NT2/D1 (cell line): ENCODE measurements around the gene ERBB2.
"Not testable (repeated sequence)": the region's sequence is repeated elsewhere in the genome, so short reads cannot be mapped to it uniquely, and the experiment has no call there.

ENCODE experiments used
- DNase-seq: peaks from one replicate; pipeline ENCODE4 v3.0.0-alpha.2; 2011; ENCODE audit warnings: low read depth, low spot score
- H3K27me3 ChIP-seq: 2 replicates; pipeline ENCODE4 v1.6.0; 2011; ENCODE audit warnings: mild to moderate bottlenecking; ENCODE audit not compliant: insufficient read length, insufficient read depth
- H3K36me3 ChIP-seq: 2 replicates; pipeline ENCODE4 v1.6.1; 2011; ENCODE audit warnings: mild to moderate bottlenecking, low read length, mixed read lengths; ENCODE audit not compliant: insufficient read depth, insufficient read length
- H3K4me1 ChIP-seq: 2 replicates; pipeline ENCODE4 v1.5.1; 2011; ENCODE audit not compliant: insufficient read depth, insufficient read length
- H3K4me3 ChIP-seq: 2 replicates; pipeline ENCODE4 v1.5.1; 2011; ENCODE audit warnings: low read depth; ENCODE audit not compliant: insufficient read length
- H3K9ac ChIP-seq: 2 replicates; pipeline ENCODE4 v1.6.0; 2011; ENCODE audit warnings: low read depth; ENCODE audit not compliant: insufficient read length
- H3K9me3 ChIP-seq: 2 replicates; pipeline ENCODE4 v1.5.1; 2011; ENCODE audit warnings: mild to moderate bottlenecking, low read length; ENCODE audit not compliant: insufficient read depth
- SUZ12 ChIP-seq: IDR thresholded peaks from 2 replicates; pipeline ENCODE4 v1.6.1; 2011; ENCODE audit not compliant: insufficient read length, insufficient read depth; ENCODE audit errors: extremely low read depth
- YY1 ChIP-seq: IDR thresholded peaks from 2 replicates; pipeline ENCODE4 v1.6.1; 2011; ENCODE audit not compliant: insufficient read length, insufficient read depth
- ZNF274 ChIP-seq: IDR thresholded peaks from 2 replicates; pipeline ENCODE4 v1.6.1; 2011; ENCODE audit warnings: mild to moderate bottlenecking, low read depth, low read length

Gene ERBB2

DNA sequence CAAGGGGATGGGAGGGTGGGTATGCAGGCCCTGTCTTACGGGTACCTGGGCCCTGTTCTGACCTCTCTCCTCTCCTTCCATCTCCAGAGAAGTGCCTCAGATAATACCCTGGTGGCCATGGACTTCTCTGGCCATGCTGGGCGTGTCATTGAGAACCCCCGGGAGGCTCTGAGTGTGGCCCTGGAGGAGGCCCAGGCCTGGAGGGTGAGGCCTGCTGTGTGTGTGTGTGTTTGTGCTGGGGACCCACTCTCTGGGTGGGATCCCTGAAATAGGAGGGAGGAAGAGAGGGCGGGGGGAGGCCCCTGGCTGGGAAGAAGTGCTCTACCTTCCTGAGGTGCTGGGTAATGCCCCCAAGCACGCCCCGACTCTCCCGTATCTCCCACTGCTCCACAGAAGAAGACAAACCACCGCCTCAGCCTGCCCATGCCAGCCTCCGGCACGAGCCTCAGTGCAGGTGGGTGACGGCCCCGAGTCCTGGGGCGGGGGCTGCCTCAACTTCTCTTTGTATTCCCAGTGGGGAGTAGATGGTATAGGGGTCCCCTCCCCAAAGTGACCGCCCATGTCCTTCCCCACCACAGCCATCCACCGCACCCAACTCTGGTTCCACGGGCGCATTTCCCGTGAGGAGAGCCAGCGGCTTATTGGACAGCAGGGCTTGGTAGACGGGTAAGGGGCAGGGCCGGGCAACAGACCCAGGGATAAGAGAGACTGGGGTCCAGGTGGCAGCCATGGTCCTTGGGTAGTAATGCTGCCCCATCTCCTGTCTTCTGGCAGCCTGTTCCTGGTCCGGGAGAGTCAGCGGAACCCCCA is 45.7 kb downstream of the ERBB2 start:
- DNase-seq: no peak
- peaks cover 24% of the 10 kb centered on the region for H3K4me1 ChIP-seq
- no peaks in the 10 kb centered on the region for H3K27me3 ChIP-seq
- H3K9ac ChIP-seq: no peak overlapping the region
- H3K9me3 ChIP-seq: no peaks in the 10 kb centered on the region
- H3K36me3 ChIP-seq: no peaks in the 10 kb centered on the region
- TF ChIP-seq ZNF274: no peak
- no peak for TF ChIP-seq SUZ12
- TF ChIP-seq YY1: no peak
- no peak overlapping the region for H3K4me3 ChIP-seq

DNA sequence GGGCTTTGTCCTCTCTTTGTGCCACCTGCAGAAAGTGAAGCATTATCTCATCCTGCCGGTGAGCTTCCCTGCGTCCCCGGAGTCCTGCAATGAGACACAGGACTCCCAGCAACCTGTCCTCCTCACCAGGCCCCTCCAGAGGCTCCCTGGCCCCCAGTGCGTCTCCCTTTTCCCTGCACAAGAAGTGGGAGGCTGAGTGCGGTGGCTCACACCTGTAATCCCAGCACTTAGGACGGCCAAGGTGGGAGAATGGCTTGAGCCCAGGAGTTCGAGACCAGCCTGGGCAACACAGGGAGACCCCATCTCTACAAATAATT is 46.2 kb downstream of the ERBB2 start:
- TF ChIP-seq SUZ12 (no peak), YY1 (no peak)
- DNase-seq: no peak
- Histone ChIP-seq H3K36me3 (no peaks in the 10 kb centered on the region), H3K27me3 (no peaks in the 10 kb centered on the region), H3K4me1 (peaks cover 21% of the 10 kb centered on the region), H3K9ac (no peak overlapping the region), H3K4me3 (no peak overlapping the region), H3K9me3 (no peaks in the 10 kb centered on the region)

DNA sequence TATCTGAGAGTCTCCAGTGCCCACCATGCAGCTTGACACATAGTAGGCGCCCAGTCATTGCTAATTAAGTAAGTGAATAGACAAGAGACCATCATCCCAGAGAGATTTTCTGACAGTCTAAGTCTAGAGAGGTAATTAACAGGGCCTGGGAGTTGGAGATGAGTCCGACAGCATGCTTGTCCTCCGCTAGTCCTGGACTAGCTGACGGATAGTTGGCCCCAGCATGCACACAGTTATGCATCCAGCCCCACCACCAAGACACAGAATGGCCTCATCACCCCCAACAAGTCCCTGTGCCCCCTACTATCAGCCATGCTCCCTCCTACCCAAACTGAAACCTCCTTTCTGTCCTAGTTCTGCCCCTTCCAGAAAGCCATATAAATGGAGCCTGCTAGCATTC is 47.9 kb downstream of the ERBB2 start:
- TF ChIP-seq ZNF274: no peak
- TF ChIP-seq SUZ12: no peak
- TF ChIP-seq YY1: no peak
- H3K9ac ChIP-seq: no peak overlapping the region
- no peaks in the 10 kb centered on the region for H3K9me3 ChIP-seq
- peaks cover 20% of the 10 kb centered on the region for H3K4me1 ChIP-seq
- no peak for DNase-seq
- no peak overlapping the region for H3K4me3 ChIP-seq
- H3K27me3 ChIP-seq: no peaks in the 10 kb centered on the region
- H3K36me3 ChIP-seq: no peaks in the 10 kb centered on the region

DNA sequence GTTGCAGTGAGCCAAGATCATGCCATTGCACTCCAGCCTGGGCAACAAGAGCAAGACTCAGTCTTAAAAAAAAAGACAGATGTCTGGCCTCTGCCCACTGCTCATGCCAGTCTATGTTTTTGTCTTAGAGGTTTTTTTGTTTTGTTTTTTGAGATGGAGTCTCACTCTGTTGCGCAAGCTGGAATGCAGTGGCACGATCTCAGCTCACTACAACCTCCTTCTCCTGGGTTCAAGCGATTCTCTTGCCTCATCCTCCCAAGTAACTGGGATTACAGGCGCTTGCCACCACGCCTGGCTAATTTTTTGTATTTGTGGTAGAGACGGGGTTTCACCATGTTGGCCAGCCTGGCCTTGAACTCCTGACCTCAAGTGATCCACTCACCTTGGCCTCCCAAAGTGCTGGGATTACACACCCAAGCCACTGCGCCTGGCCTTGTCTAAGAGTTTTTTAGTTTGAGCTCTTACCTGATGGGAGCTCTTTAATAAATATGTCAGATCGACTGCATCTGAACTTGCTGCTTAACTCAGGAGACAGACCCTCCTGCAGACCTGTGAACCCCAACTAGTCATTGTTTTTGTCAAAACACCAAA is 48.7 kb downstream of the ERBB2 start:
- H3K9ac ChIP-seq, DNase-seq, H3K36me3 ChIP-seq, H3K4me3 ChIP-seq, H3K27me3 ChIP-seq, H3K9me3 ChIP-seq: not testable (repeated sequence)
- peaks cover 21% of the 10 kb centered on the region for H3K4me1 ChIP-seq

DNA sequence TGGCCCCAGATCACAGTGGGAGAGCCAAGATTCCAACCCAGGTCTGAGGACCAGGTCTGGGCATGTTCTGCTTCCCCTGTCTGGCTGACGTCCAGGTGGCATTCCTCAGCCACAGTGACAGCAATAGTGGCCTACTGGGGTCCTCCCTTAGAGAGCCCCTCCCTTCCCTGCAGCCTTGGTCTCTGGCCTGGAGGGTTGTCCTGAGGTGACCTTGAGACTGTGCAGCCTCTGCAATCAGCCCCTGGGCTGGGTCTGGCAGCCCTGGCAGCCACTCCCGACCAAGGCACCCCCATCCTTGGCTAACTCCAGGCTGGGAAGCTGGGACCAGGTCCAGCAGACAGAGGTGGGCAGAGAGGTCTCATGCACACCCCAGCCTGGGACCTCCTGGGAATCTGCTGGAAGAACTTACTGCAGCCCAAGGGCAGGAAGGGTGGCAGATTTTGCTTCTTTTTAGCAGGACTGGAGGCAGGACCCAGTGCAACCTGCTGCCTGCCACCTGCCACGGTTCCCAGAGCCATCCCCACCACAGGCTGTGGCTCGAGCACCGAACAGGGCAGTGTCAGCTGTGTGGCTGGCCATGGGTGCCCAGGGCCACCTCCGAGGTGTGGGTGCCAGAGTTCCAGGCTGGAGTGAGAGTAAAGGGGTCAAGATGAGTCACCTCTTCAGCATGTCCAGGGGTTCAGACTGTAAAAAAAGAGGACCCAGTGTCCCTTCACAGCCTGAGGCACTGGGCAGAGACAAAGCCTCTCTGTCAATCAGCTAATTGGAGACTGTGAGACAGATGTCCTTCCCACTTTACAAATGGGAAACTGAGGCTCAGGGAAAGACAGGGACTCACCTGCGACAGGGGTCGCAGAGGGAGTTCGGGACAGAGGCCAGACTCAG is 50.5 kb downstream of the ERBB2 start:
- H3K4me1 ChIP-seq: peaks cover 23% of the 10 kb centered on the region
- H3K9ac ChIP-seq: no peak overlapping the region
- H3K4me3 ChIP-seq: no peak overlapping the region
- TF ChIP-seq ZNF274 (no peak), SUZ12 (no peak), YY1 (no peak)
- H3K27me3 ChIP-seq: no peaks in the 10 kb centered on the region
- DNase-seq: no peak
- no peaks in the 10 kb centered on the region for H3K9me3 ChIP-seq
- no peaks in the 10 kb centered on the region for H3K36me3 ChIP-seq

DNA sequence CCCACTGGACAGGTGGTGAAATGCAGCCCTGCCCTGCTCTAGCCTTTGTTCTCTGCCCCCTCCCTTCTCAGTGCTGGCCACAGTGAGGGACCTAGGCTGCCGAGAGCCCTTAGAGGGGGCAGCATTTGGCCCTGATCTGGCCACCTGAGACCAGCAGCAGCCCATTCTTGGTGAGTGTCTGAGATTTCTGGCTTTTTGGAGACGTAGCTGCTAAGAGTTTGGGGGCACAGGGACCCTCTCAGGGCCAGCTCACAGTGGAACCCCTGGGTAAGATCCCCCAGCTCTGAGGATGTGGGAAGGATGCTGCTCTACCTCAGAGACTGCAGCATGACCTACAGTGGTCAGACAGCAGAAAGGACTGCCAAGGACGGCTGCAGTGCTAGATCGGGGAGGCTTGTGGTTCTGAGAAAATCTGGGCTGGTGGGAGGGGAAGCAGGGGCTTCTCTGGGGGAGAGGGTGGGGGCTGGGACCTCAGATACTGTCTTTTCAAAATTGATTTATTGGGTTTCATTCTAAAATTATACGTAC is 51.2 kb downstream of the ERBB2 start:
- Histone ChIP-seq H3K4me3 (no peak overlapping the region), H3K4me1 (peaks cover 29% of the 10 kb centered on the region), H3K9me3 (no peaks in the 10 kb centered on the region), H3K27me3 (no peaks in the 10 kb centered on the region), H3K9ac (no peak overlapping the region), H3K36me3 (no peaks in the 10 kb centered on the region)
- TF ChIP-seq YY1: no peak
- TF ChIP-seq ZNF274: no peak
- TF ChIP-seq SUZ12: no peak
- DNase-seq: no peak

DNA sequence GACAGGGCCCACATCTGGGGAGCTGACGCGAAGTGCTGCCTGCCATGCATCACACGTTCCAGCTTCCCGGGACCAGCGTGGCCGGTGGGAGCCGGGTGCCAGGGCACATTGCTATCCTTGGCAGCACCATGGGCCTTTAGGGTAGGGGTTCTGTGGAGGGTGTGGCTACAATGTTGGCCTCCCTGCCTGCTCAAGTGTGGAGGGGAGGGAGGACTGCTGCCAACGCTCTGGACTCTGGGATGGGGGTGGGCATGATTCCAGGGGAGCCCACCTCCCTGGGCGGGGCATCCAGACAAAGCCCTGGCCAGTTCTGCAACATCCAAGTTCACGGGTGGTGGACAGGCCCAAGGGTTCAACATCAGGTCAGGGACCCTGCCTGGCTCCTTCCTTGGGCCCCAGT is 51.8 kb downstream of the ERBB2 start:
- Histone ChIP-seq H3K4me3 (no peak overlapping the region), H3K4me1 (peaks cover 35% of the 10 kb centered on the region)

More for the DNA sequence above, 51.8 kb downstream of the ERBB2 start:
- H3K36me3 ChIP-seq: no peaks in the 10 kb centered on the region
- no peak for TF ChIP-seq ZNF274
- no peak for TF ChIP-seq YY1
- no peak for TF ChIP-seq SUZ12
- no peaks in the 10 kb centered on the region for H3K27me3 ChIP-seq
- no peak for DNase-seq
- no peak overlapping the region for H3K9ac ChIP-seq
- H3K9me3 ChIP-seq: no peaks in the 10 kb centered on the region
